ENCODE measurements around the gene AZGP1. TPM values are rescaled to one million over a fixed set of nuclear protein-coding genes. Genes with fewer than 3 reads are reported as not detected.
"Not testable (repeated sequence)": the region's sequence is repeated elsewhere in the genome, so short reads cannot be mapped to it uniquely, and the experiment has no call there.

The AZGP1 gene
- total RNA-seq, 1 experiment from 2014 or later = 1.6 TPM

- TF ChIP-seq CTCF (IDR thresholded peaks at IDR 0.05) (no peak), ZNF232 (CRISPR knock-in tag; IDR thresholded peaks at IDR 0.05) (no peak), ZMAT4 (CRISPR knock-in tag; IDR thresholded peaks at IDR 0.05) (no peak), SP1 (CRISPR knock-in tag; conservative IDR thresholded peaks at IDR 0.05) (no peak)
Measured at GRCh38 chr7:99994819-99995218, 19.0 kb upstream of the AZGP1 start (continued).

GRCh38 chr7:99992330-99993038 lies 16.7 kb upstream of the AZGP1 start:
- no peak overlapping the region for H3K27ac Mint-ChIP-seq
- peaks cover 14% of the 10 kb centered on the region for H3K27me3 Mint-ChIP-seq (ENCODE audit: low read depth)
- TF ChIP-seq NFATC4 (CRISPR knock-in tag; IDR thresholded peaks at IDR 0.05) = no peak
- ChIA-PET POLR2A (no interaction called here), CTCF (interaction anchor here (0.6 to 7.5 kb wide), 7 partner anchors 10 to 90 kb away, joined by 3 to 70 read pairs (median 5); partner anchors contain the start of gene TRIM4)
- H3K9me3 Mint-ChIP-seq = 0 out of 2 replicates have a peak, but pooled peaks cover 3% of the 10 kb centered on the region
- DNase-seq (ENCODE audit: low spot score) = no peak
- H3K4me1 Mint-ChIP-seq = peaks cover 9% of the 10 kb centered on the region
- ATAC-seq = no peak
- H3K36me3 Mint-ChIP-seq = no peaks in the 10 kb centered on the region
- H3K4me3 Mint-ChIP-seq = no peak overlapping the region

GRCh38 chr7:99991543-99991942 lies 15.7 kb upstream of the AZGP1 start:
- not testable (repeated sequence) for H3K27ac Mint-ChIP-seq; H3K4me3 Mint-ChIP-seq; H3K4me1 Mint-ChIP-seq; ATAC-seq; H3K9me3 Mint-ChIP-seq; H3K36me3 Mint-ChIP-seq; DNase-seq (ENCODE audit: low spot score)
- ChIA-PET CTCF (interaction anchor here (0.7 to 7.5 kb wide), 15 partner anchors 9 to 360 kb away, joined by 3 to 70 read pairs (median 6); partner anchors contain the start of genes GJC3 and TRIM4), POLR2A (interaction anchor here (2.2 kb wide), 1 partner anchor 72 kb away, joined by 10 read pairs; the partner anchor contains the start of gene TRIM4)
- H3K27me3 Mint-ChIP-seq (ENCODE audit: low read depth) = peaks cover 11% of the 10 kb centered on the region

DNA sequence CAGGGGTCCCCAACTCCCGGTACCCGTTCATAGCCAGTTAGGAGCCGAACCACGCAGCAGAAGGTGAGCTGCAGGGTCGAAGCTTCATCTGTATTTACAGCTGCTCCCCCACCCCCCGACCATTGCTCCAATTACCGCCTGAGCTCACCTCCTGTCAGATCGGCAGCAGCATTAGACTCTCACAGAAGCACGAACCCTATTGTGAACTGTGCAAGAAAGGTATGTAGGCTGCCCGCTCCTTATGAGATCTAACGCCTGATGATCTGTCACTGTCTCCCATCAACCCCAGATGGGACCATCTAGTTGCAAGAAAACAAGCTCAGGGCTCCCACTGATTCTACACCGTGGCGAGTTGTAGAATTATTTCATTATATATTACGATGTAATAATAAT lies 14.6 kb upstream of the AZGP1 start:
- POLR2A ChIA-PET = interaction anchor here (1.0 to 2.2 kb wide), 2 partner anchors 46 to 71 kb away, joined by 6 to 10 read pairs; partner anchors contain the start of gene TRIM4
- H3K4me1 Mint-ChIP-seq = peaks cover 5% of the 10 kb centered on the region
- H3K4me3 Mint-ChIP-seq = peak overlapping the region; percentile 68
- peak; percentile 10; the same call in 1 of the 2 replicates for ATAC-seq
- TF ChIP-seq, protein P1, sequence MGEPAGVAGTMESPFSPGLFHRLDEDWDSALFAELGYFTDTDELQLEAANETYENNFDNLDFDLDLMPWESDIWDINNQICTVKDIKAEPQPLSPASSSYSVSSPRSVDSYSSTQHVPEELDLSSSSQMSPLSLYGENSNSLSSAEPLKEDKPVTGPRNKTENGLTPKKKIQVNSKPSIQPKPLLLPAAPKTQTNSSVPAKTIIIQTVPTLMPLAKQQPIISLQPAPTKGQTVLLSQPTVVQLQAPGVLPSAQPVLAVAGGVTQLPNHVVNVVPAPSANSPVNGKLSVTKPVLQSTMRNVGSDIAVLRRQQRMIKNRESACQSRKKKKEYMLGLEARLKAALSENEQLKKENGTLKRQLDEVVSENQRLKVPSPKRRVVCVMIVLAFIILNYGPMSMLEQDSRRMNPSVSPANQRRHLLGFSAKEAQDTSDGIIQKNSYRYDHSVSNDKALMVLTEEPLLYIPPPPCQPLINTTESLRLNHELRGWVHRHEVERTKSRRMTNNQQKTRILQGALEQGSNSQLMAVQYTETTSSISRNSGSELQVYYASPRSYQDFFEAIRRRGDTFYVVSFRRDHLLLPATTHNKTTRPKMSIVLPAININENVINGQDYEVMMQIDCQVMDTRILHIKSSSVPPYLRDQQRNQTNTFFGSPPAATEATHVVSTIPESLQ (CRISPR knock-in tag; IDR thresholded peaks at IDR 0.05) = no peak
- TF ChIP-seq, protein P2, sequence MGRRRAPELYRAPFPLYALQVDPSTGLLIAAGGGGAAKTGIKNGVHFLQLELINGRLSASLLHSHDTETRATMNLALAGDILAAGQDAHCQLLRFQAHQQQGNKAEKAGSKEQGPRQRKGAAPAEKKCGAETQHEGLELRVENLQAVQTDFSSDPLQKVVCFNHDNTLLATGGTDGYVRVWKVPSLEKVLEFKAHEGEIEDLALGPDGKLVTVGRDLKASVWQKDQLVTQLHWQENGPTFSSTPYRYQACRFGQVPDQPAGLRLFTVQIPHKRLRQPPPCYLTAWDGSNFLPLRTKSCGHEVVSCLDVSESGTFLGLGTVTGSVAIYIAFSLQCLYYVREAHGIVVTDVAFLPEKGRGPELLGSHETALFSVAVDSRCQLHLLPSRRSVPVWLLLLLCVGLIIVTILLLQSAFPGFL (CRISPR knock-in tag; IDR thresholded peaks at IDR 0.05; ENCODE audit: borderline replicate concordance) = no peak
- TF ChIP-seq ZNF532 (CRISPR knock-in tag; IDR thresholded peaks at IDR 0.05; ENCODE audit: borderline replicate concordance) (no peak), IRF2 (CRISPR knock-in tag; IDR thresholded peaks at IDR 0.05; ENCODE audit: borderline replicate concordance, low read depth) (no peak)
- CTCF ChIA-PET = interaction anchor here (0.6 to 7.5 kb wide), 26 partner anchors 10 to 486 kb away, joined by 3 to 70 read pairs (median 3); partner anchors contain the start of genes GJC3, TRIM4, ZKSCAN5 and ZSCAN25
- peaks cover 11% of the 10 kb centered on the region for H3K27me3 Mint-ChIP-seq (ENCODE audit: low read depth)
- DNase-seq (ENCODE audit: low spot score) = no peak
- no peak overlapping the region for H3K27ac Mint-ChIP-seq
- no peaks in the 10 kb centered on the region for H3K9me3 Mint-ChIP-seq
- H3K36me3 Mint-ChIP-seq = no peaks in the 10 kb centered on the region

All from WTC11 (cell line).